Kidney (tissue), 14 donors: ENCODE data around the gene ADAMTS12. TPM values are rescaled to one million over a fixed set of nuclear protein-coding genes. Genes with fewer than 3 reads are reported as not detected.

ENCODE experiments used
- DNase-seq, 5 donors: peaks; one replicate each; pipeline ENCODE4 v3.0.0-alpha.2; 2013 to 2020
- FAIRE-seq: peaks from 2 replicates; lab custom pipeline; 2012; peaks lifted over from hg19 to GRCh38; lab: Jason Lieb, UNC
- H3K27ac ChIP-seq, 2 donors: one replicate each; pipeline ENCODE4 v1.7.0; 2013; ENCODE audit warnings: low read depth in 2 of 2, low read length in 2 of 2, inconsistent platforms in 1 of 2
- H3K27me3 ChIP-seq: one replicate; pipeline ENCODE4 v1.7.1; 2013; ENCODE audit warnings: low read length, inconsistent platforms; ENCODE audit not compliant: control insufficient read depth, insufficient read depth
- H3K36me3 ChIP-seq, 3 donors: one replicate each; pipeline versions ENCODE4 v1.7.0 to v1.7.1; 2013; ENCODE audit warnings: low read length in 3 of 3, control low read depth in 1 of 3, inconsistent platforms in 1 of 3; ENCODE audit not compliant: insufficient read depth in 3 of 3, control insufficient read depth in 2 of 3
- H3K4me1 ChIP-seq, 3 donors: one replicate each; pipeline versions ENCODE4 v1.7.0 to v1.7.1; 2013; ENCODE audit warnings: low read length in 3 of 3, inconsistent platforms in 1 of 3, low read depth in 1 of 3; ENCODE audit not compliant: control insufficient read depth in 2 of 3, insufficient read depth in 2 of 3
- H3K4me3 ChIP-seq, 3 donors: one replicate each; pipeline versions ENCODE4 v1.7.0 to v1.8.1; 2013; ENCODE audit warnings: low read length in 3 of 3, control low read depth in 1 of 3, inconsistent platforms in 1 of 3
- H3K9ac ChIP-seq, 3 donors: one replicate each; pipeline versions ENCODE4 v1.7.0 to v1.7.1; 2013; ENCODE audit warnings: low read length in 3 of 3, control low read depth in 1 of 3, inconsistent platforms in 1 of 3
- H3K9me3 ChIP-seq, 3 donors: one replicate each; pipeline versions ENCODE4 v1.7.0 to v1.7.1; 2013; ENCODE audit warnings: low read length in 3 of 3, control low read depth in 1 of 3, inconsistent platforms in 1 of 3; ENCODE audit not compliant: control insufficient read depth in 2 of 3, insufficient read depth in 1 of 3
- intact Hi-C: fragments of 100-400 bp; cut with DNase I; formaldehyde crosslinking; loops from one replicate; pipeline ENCODE4 v1.11.1; 2022
- polyA plus RNA-seq: library from polyadenylated mRNA; stranded (reverse); fragments of 350-450 nt; fragmentation: Illumina TruSeq; extraction: RNeasy Lipid Tissue Mini Kit (QIAGEN cat#74804); gene quantifications from one replicate; pipeline ENCODE4 v1.2.3, GENCODE V29; 2014; ENCODE audit warnings: low read depth, low replicate concordance; ENCODE audit not compliant: insufficient read depth
- total RNA-seq: library from RNA; stranded (reverse); fragmentation: NEBNext Ultra II Directional; extraction: Animal tissue kit (Norgen Biotek cat#: 25700); gene quantifications from one replicate; pipeline ENCODE4 v1.2.1, GENCODE V29; 2021
- TF ChIP-seq, protein P1 (sequence below): IDR thresholded peaks from 3 replicates; pipeline ENCODE4 v1.5.1; 2012; ENCODE audit warnings: mild to moderate bottlenecking, moderate library complexity, borderline replicate concordance; ENCODE audit not compliant: insufficient read depth; ENCODE audit errors: extremely low read depth
- donor health status: control.
- donor health status: control.
- donor health status: control.
- donor health status: control.
- donor health status: control.
- donor health status: DM: yes; HTN: yes; CAD: no.
- donor health status: Normal renal cell carcinoma (clear cell type).

ADAMTS12 gene
- total and polyA plus RNA-seq, 2 donors from 2014 or later = 0.75 to 2.0 TPM

DNA sequence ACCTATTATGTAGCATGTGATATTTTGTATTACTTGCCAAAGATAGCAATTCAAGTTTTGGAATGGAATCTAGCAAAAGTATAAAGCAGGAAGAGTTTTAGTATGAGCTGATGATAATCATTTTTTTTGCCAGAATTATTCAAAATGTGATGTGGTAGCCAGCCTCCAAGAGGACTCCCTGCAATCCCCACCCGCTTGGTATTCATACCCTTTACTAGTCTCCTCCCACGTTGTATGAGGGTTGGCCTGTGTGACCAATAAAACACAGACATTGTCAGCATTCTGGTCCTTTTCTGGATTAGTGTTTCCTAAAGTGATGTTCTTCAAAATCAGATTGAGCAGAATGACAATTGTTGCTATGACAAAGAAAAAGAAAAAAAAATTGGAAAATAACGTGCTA is 387.2 kb downstream of the ADAMTS12 start:
- TF ChIP-seq, protein P1, sequence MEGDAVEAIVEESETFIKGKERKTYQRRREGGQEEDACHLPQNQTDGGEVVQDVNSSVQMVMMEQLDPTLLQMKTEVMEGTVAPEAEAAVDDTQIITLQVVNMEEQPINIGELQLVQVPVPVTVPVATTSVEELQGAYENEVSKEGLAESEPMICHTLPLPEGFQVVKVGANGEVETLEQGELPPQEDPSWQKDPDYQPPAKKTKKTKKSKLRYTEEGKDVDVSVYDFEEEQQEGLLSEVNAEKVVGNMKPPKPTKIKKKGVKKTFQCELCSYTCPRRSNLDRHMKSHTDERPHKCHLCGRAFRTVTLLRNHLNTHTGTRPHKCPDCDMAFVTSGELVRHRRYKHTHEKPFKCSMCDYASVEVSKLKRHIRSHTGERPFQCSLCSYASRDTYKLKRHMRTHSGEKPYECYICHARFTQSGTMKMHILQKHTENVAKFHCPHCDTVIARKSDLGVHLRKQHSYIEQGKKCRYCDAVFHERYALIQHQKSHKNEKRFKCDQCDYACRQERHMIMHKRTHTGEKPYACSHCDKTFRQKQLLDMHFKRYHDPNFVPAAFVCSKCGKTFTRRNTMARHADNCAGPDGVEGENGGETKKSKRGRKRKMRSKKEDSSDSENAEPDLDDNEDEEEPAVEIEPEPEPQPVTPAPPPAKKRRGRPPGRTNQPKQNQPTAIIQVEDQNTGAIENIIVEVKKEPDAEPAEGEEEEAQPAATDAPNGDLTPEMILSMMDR = no peak
- no peaks in the 10 kb centered on the region for H3K27me3 ChIP-seq
- DNase-seq (no peak), FAIRE-seq (no peak)
- H3K4me1 ChIP-seq = no peaks in the 10 kb centered on the region
- H3K9ac ChIP-seq = no peak overlapping the region
- intact Hi-C loops = no loop called here
- H3K36me3 ChIP-seq = no peaks in the 10 kb centered on the region
- no peak overlapping the region for H3K4me3 ChIP-seq
- no peak overlapping the region for H3K27ac ChIP-seq
- no peaks in the 10 kb centered on the region for H3K9me3 ChIP-seq

DNA sequence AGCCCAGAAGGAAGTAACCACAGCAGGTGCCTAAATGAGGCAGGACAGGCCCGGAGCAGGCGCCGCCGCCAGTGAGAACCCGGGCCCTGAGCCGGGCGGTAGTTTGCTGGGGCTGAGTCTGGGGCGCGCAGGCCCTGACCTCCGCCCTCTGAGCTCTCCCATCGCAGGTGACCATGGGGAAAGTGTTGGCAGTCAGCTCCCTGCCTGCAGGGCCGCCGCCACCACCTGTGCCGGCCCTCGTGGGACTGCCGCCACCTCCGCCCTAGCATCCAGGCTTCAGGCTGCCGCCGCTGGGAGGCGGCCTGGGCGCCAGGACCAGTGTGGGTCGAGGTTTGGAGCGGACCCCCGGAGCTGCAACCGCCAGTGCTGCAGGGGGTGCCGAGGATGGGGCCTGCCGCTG is 389.9 kb downstream of the ADAMTS12 start:
- no peak overlapping the region for H3K9ac ChIP-seq
- FAIRE-seq (no peak), DNase-seq (no peak)
- H3K27ac ChIP-seq = no peak overlapping the region
- no peaks in the 10 kb centered on the region for H3K9me3 ChIP-seq
- intact Hi-C loops = no loop called here
- H3K27me3 ChIP-seq = no peaks in the 10 kb centered on the region
- no peaks in the 10 kb centered on the region for H3K4me1 ChIP-seq
- H3K4me3 ChIP-seq = no peak overlapping the region
- H3K36me3 ChIP-seq = no peaks in the 10 kb centered on the region
- TF ChIP-seq, protein P1 = no peak

DNA sequence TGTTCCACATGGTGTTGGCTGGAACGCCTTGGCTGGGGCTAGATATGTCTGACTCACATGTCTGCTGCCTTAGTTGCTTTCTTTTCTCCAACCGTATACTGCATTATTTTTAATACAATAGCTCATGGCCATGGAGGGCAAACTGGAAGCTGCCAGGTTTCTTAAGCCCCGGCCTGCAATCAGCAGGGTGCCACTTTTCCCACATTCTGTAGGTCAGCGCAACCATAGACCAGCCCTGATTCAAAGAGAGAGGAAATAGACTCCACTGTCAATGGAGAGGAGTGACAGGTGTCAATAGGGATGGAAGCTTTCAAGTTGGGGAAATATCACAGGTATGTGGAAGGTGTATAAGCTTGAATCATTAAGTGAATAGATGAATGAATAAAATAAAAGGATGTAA is 390.5 kb downstream of the ADAMTS12 start:
- no peak for DNase-seq
- H3K9me3 ChIP-seq = no peaks in the 10 kb centered on the region
- no peaks in the 10 kb centered on the region for H3K36me3 ChIP-seq
- no peaks in the 10 kb centered on the region for H3K27me3 ChIP-seq
- intact Hi-C loops = no loop called here
- no peaks in the 10 kb centered on the region for H3K4me1 ChIP-seq
- H3K27ac ChIP-seq = no peak overlapping the region
- no peak for FAIRE-seq
- H3K4me3 ChIP-seq = no peak overlapping the region
- no peak overlapping the region for H3K9ac ChIP-seq
- TF ChIP-seq, protein P1 = no peak

GRCh38 chr5:33494466-33494865 is 397.3 kb downstream of the ADAMTS12 start:
- H3K27ac ChIP-seq = no peak overlapping the region
- H3K36me3 ChIP-seq = no peaks in the 10 kb centered on the region
- H3K9ac ChIP-seq = no peak overlapping the region
- peak; percentile 78 for FAIRE-seq
- H3K4me3 ChIP-seq = no peak overlapping the region
- intact Hi-C loops = no loop called here
- H3K4me1 ChIP-seq = peaks cover 0 to 6% (median 0%) of the 10 kb centered on the region in 3 donors
- no peaks in the 10 kb centered on the region for H3K9me3 ChIP-seq
- H3K27me3 ChIP-seq = no peaks in the 10 kb centered on the region
- TF ChIP-seq, protein P1 = no peak
- peak in 1 of 5 donors; percentile 44 for DNase-seq
